H1 (cell line): ENCODE results near the gene FZD8. TPM values are rescaled to one million over a fixed set of nuclear protein-coding genes. Genes with fewer than 3 reads are reported as not detected.
A peak's percentile ranks its signal among the peaks of the same experiment; 100 is the strongest.

ENCODE experiments used
- CTCF ChIA-PET: fragments of 300-600 bp; sonication (Branson Sonifier 250); formaldehyde crosslinking; loops from one replicate; lab custom pipeline; 2021; ENCODE audit not compliant: partially characterized antibody; lab: Charles Lee
- POLR2A ChIA-PET: fragments of 300-600 bp; sonication (Branson Sonifier 250); formaldehyde crosslinking; loops from one replicate; lab custom pipeline; 2021; ENCODE audit warnings: inconsistent platforms; ENCODE audit not compliant: partially characterized antibody; lab: Charles Lee
- DNase-seq, 2 experiments: peaks; one replicate each; pipeline versions ENCODE4 v3.0.0 to v3.0.0-alpha.2; 2010 to 2022; ENCODE audit warnings: low spot score in 2 of 2, low read depth in 1 of 2, mixed read lengths in 1 of 2
- FAIRE-seq: peaks from 2 replicates; lab custom pipeline; 2011; peaks lifted over from hg19 to GRCh38; lab: Jason Lieb, UNC
- H2AFZ ChIP-seq: 2 replicates; pipeline ENCODE4 v1.8.1; 2012; ENCODE audit warnings: low read length, inconsistent platforms
- H2AK5ac ChIP-seq: 2 replicates; pipeline ENCODE4 v1.6.1; 2013; ENCODE audit warnings: low read depth, low read length
- H2BK120ac ChIP-seq: replicated peaks from 2 replicates; pipeline ENCODE3; 2013; ENCODE audit warnings: low read depth, low read length, inconsistent platforms
- H2BK12ac ChIP-seq: 2 replicates; pipeline ENCODE4 v1.6.1; 2013; ENCODE audit warnings: low read depth, low read length
- H2BK15ac ChIP-seq: 2 replicates; pipeline ENCODE4 v1.6.1; 2013; ENCODE audit warnings: low read length
- H2BK20ac ChIP-seq: 2 replicates; pipeline ENCODE4 v1.6.1; 2013; ENCODE audit warnings: low read length
- H2BK5ac ChIP-seq: 2 replicates; pipeline ENCODE4 v1.6.1; 2013; ENCODE audit warnings: low read depth, low read length
- H3K14ac ChIP-seq: 2 replicates; pipeline ENCODE4 v1.6.1; 2013; ENCODE audit warnings: inconsistent platforms; ENCODE audit not compliant: insufficient read length
- H3K18ac ChIP-seq: 2 replicates; pipeline ENCODE4 v1.6.1; 2013; ENCODE audit warnings: low read length; ENCODE audit errors: extremely low read depth
- H3K23ac ChIP-seq: 2 replicates; pipeline ENCODE4 v1.6.1; 2013; ENCODE audit warnings: inconsistent platforms; ENCODE audit not compliant: insufficient read length
- H3K23me2 ChIP-seq: 2 replicates; pipeline ENCODE4 v1.6.1; 2013; ENCODE audit warnings: low read depth, low read length
- H3K27ac ChIP-seq: 2 replicates; pipeline ENCODE4 v1.6.1; 2011; ENCODE audit warnings: low read depth, low read length, inconsistent platforms
- H3K27me3 ChIP-seq, 4 experiments: replicated peaks in 1 of 4; 1 replicate in 1 of 4; 2 replicates in 3 of 4; pipeline versions ENCODE4 v1.6.1 to v1.8.1; 2011 to 2013; ENCODE audit warnings: low read length in 3 of 4, mild to moderate bottlenecking in 3 of 4, inconsistent platforms in 2 of 4, mixed read lengths in 2 of 4, moderate library complexity in 1 of 4; ENCODE audit not compliant: control insufficient read depth in 3 of 4, insufficient read depth in 3 of 4; ENCODE audit errors: extremely low read depth in 1 of 4
- H3K36me3 ChIP-seq, 4 experiments: 2 replicates each; pipeline versions ENCODE4 v1.6.1 to v1.8.1; 2011 to 2013; ENCODE audit warnings: mild to moderate bottlenecking in 4 of 4, low read length in 3 of 4, moderate library complexity in 2 of 4, control low read depth in 1 of 4, inconsistent platforms in 1 of 4; ENCODE audit not compliant: insufficient read depth in 4 of 4, control insufficient read depth in 2 of 4
- H3K4ac ChIP-seq: replicated peaks from 2 replicates; pipeline ENCODE3; 2013; ENCODE audit warnings: low read length, low read depth, mixed read lengths, inconsistent platforms; ENCODE audit not compliant: insufficient read length
- H3K4me1 ChIP-seq, 4 experiments: replicated peaks in 1 of 4; 1 replicate in 1 of 4; 2 replicates in 3 of 4; pipeline versions ENCODE4 v1.6.1 to v1.8.1; 2011 to 2013; ENCODE audit warnings: low read length in 3 of 4, inconsistent platforms in 2 of 4, mixed read lengths in 1 of 4; ENCODE audit not compliant: insufficient read depth in 4 of 4, control insufficient read depth in 3 of 4
- H3K4me2 ChIP-seq, 2 experiments: 2 replicates each; pipeline versions ENCODE4 v1.6.1 to v1.8.1; 2011 to 2013; ENCODE audit warnings: low read depth in 2 of 2, low read length in 2 of 2, control low read depth in 1 of 2, inconsistent platforms in 1 of 2, mild to moderate bottlenecking in 1 of 2; ENCODE audit not compliant: insufficient read depth in 1 of 2
- H3K4me3 ChIP-seq, 4 experiments: fragments of 200-600, 300-600 bp in 1 of 4; sonication (generic), shearing (Covaris generic), sonication (Bioruptor Twin) in 1 of 4; 2 replicates each; pipeline versions ENCODE4 v1.5.1 to v1.8.1; 2011 to 2016; ENCODE audit warnings: low read length in 4 of 4, low read depth in 3 of 4, control low read depth in 2 of 4, inconsistent platforms in 2 of 4, mild to moderate bottlenecking in 2 of 4, mixed read lengths in 1 of 4, moderate library complexity in 1 of 4; ENCODE audit not compliant: insufficient read depth in 2 of 4; ENCODE audit errors: extremely low read depth in 1 of 4
- H3K56ac ChIP-seq: replicated peaks from 2 replicates; pipeline ENCODE3; 2013; ENCODE audit warnings: low read depth, mild to moderate bottlenecking, mixed read lengths, low read length, inconsistent platforms; ENCODE audit not compliant: insufficient read length
- H3K79me1 ChIP-seq: 2 replicates; pipeline ENCODE4 v1.6.1; 2013; ENCODE audit warnings: low read depth, low read length, control low read depth
- H3K79me2 ChIP-seq, 2 experiments: 2 replicates each; pipeline versions ENCODE4 v1.6.1 to v1.8.1; 2012 to 2013; ENCODE audit warnings: low read length in 2 of 2, mild to moderate bottlenecking in 2 of 2, inconsistent platforms in 1 of 2; ENCODE audit not compliant: insufficient read depth in 2 of 2, control insufficient read depth in 1 of 2
- H3K9ac ChIP-seq, 4 experiments: replicated peaks in 1 of 4; 1 replicate in 1 of 4; 2 replicates in 3 of 4; pipeline versions ENCODE4 v1.6.1 to v1.8.1; 2011 to 2013; ENCODE audit warnings: low read depth in 3 of 4, low read length in 3 of 4, control low read depth in 2 of 4, mild to moderate bottlenecking in 2 of 4, moderate library complexity in 2 of 4, inconsistent platforms in 1 of 4; ENCODE audit errors: extremely low read depth in 1 of 4
- H3K9me3 ChIP-seq, 2 experiments: 2 replicates each; pipeline versions ENCODE4 v1.6.1 to v1.8.1; 2012 to 2013; ENCODE audit warnings: mild to moderate bottlenecking in 2 of 2, moderate library complexity in 2 of 2, control low read depth in 1 of 2, inconsistent platforms in 1 of 2, low read depth in 1 of 2, low read length in 1 of 2, mixed read lengths in 1 of 2; ENCODE audit not compliant: insufficient read depth in 2 of 2
- H4K20me1 ChIP-seq, 2 experiments: replicated peaks in 1 of 2; 2 replicates each; pipeline versions ENCODE3 to v1.8.1; 2011 to 2013; ENCODE audit warnings: inconsistent platforms in 2 of 2, low read length in 2 of 2, mild to moderate bottlenecking in 1 of 2; ENCODE audit not compliant: insufficient read depth in 2 of 2, control insufficient read depth in 1 of 2
- H4K5ac ChIP-seq: 2 replicates; pipeline ENCODE4 v1.6.1; 2013; ENCODE audit warnings: low read length, low read depth, mixed read lengths, inconsistent platforms; ENCODE audit not compliant: insufficient read length
- H4K8ac ChIP-seq: 2 replicates; pipeline ENCODE4 v1.8.0; 2013; ENCODE audit warnings: mild to moderate bottlenecking, moderate library complexity, low read length, inconsistent platforms; ENCODE audit not compliant: insufficient read depth; ENCODE audit errors: extremely low read depth
- H4K91ac ChIP-seq: replicated peaks from 2 replicates; pipeline ENCODE3; 2013; ENCODE audit warnings: low read length, mixed read lengths, inconsistent platforms; ENCODE audit not compliant: insufficient read length
- CBX8 ChIP-seq: fragments of 300-800, 300-1000 bp; sonication (generic); IDR thresholded peaks from 2 replicates; pipeline ENCODE4 v1.7.1; 2016; ENCODE audit warnings: low read depth, low read length, borderline replicate concordance
- CEBPB ChIP-seq: IDR thresholded peaks from 2 replicates; pipeline ENCODE4 v1.6.1; 2012; ENCODE audit warnings: low read depth, low read length
- CHD2 ChIP-seq: IDR thresholded peaks from 2 replicates; pipeline ENCODE4 v1.6.1; 2012; ENCODE audit warnings: low read length, improper control_type of control experiment
- MAFK ChIP-seq: IDR thresholded peaks from 2 replicates; pipeline ENCODE4 v1.6.1; 2012; ENCODE audit warnings: low read depth, mild to moderate bottlenecking, improper control_type of control experiment, low read length
- POLR2A ChIP-seq, 2 experiments: IDR thresholded peaks; 1 replicate in 1 of 2; 2 replicates in 1 of 2; pipeline ENCODE4 v1.6.1; 2011; ENCODE audit warnings: low read depth in 2 of 2, low read length in 2 of 2, mild to moderate bottlenecking in 2 of 2; ENCODE audit errors: control extremely low read depth in 1 of 2
- RAD21 ChIP-seq, 2 experiments: IDR thresholded peaks in 1 of 2; conservative IDR thresholded peaks in 1 of 2; 2 replicates each; pipeline ENCODE4 v1.6.1; 2011; ENCODE audit warnings: low read depth in 2 of 2, low read length in 2 of 2, improper control_type of control experiment in 1 of 2, inconsistent platforms in 1 of 2, mild to moderate bottlenecking in 1 of 2, moderate library complexity in 1 of 2
- WGBS, 2 experiments: shearing (Covaris generic) in 1 of 2; methylation state at CpG; one replicate each; pipeline versions ENCODE4 v1.1.6 to v1.1.7; 2013 to 2015; ENCODE audit warnings: low lambda C conversion rate in 2 of 2, mixed read lengths in 2 of 2, inconsistent platforms in 1 of 2, low coverage in 1 of 2, missing lambda C conversion rate in 1 of 2; ENCODE audit not compliant: insufficient replicate concordance in 2 of 2, insufficient coverage in 1 of 2, insufficient read length in 1 of 2; ENCODE audit errors: extremely low coverage in 1 of 2, missing lambda C conversion rate in 1 of 2; 5-methylcytosine and 5-hydroxymethylcytosine counted together
- polyA plus RNA-seq, 7 experiments: library from polyadenylated mRNA; depleted of rRNA in 3 of 7; stranded (reverse) in 5 of 7; unstranded in 2 of 7; fragments of >200 nt in 5 of 7; fragments of 200-250 nt in 2 of 7; gene quantifications; 1 replicate in 5 of 7; 2 replicates in 1 of 7; 4 replicates in 1 of 7; pipeline versions ENCODE4 v1.2.1 to v1.2.3, GENCODE V29; 2011 to 2013; ENCODE audit warnings: missing spikeins in 2 of 7, mixed read lengths in 2 of 7
- total RNA-seq: library from RNA; stranded (reverse); fragmentation: NEBNext Ultra II Directional; extraction: Animal tissue kit (Norgen Biotek cat#: 25700); gene quantifications from 2 replicates; pipeline ENCODE4 v1.2.1, GENCODE V29; 2021

The FZD8 gene
- total and polyA plus RNA-seq, 2 of the 8 experiments (the other 6 are each of a cell fraction or from before 2014, with no cell fraction given), result 4.8 to 7.1 TPM

DNA sequence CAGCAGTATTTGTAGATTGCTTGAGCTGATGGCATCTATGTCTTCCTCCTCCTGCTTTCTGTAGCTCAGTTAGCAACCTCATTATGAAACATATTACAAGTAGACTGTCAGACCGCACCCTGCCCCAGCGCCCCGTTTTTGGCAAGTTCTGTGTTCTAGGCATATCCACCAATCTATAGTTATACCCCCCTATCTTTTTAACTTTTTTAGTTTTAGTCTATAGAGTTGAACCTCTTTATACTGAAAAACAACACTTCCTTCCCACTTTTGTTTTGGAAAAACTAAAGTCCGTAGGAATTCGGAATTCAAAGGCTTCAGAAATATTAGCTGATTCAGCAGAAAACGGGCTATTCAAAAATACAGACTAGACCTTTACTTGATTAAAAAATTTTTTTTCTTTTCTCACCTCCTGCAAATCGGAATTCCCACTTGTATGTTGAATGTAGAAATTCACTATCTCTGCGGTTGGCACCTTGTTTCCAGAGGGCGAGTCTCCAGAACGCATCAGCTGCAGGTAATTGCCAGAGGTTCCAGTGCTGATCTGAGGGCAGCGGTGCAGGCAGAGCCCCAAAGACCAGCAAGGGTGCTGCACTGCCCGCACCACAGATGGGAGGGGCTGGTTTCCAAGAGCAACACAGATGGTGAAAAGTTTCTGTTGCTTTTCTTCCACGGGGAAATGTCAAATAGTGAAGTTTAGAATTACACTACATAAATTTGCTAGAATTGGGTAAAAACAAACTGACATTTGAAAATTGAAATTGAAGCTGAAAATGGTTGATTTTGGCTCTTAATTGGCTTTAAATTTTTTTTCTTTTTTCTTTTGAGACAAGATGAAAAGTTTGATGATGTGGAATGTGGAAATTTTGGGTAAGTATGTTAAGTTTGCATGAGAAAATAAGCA, 2.2 kb upstream of the FZD8 start:
- no peak overlapping the region for H2BK20ac ChIP-seq
- POLR2A ChIA-PET, result interaction anchor here (0.6 to 1.4 kb wide), 3 partner anchors 52 to 456 kb away, joined by 3 to 4 read pairs (median 4); no protein-coding TSS in a partner anchor
- H3K27ac ChIP-seq, result no peak overlapping the region
- no peak overlapping the region for H3K18ac ChIP-seq
- peaks cover 0 to 11% (median 7%) of the 10 kb centered on the region in 4 experiments; a peak in 6 of 7 replicates for H3K4me1 ChIP-seq
- H4K5ac ChIP-seq, result no peak overlapping the region
- H3K79me1 ChIP-seq, result no peaks in the 10 kb centered on the region
- H3K23me2 ChIP-seq, result peaks cover 30% of the 10 kb centered on the region
- no peaks in the 10 kb centered on the region for H3K36me3 ChIP-seq
- H3K27me3 ChIP-seq, result peaks cover 3 to 13% (median 6%) of the 10 kb centered on the region in 4 experiments
- H3K9me3 ChIP-seq, result no peaks in the 10 kb centered on the region; a peak in 2 of 4 replicates
- H3K9ac ChIP-seq, result no peak overlapping the region; a peak in 1 of 7 replicates
- no peak overlapping the region for H3K23ac ChIP-seq
- TF ChIP-seq CHD2 (no peak), POLR2A (IDR thresholded peaks at IDR 0.05; ENCODE audit: control extremely low read depth in 1 of 2, low read depth in 2 of 2, low read length in 2 of 2) (no peak), MAFK (peak; percentile 99), CEBPB (no peak), RAD21 (IDR thresholded peaks at IDR 0.05 in 1 of 2, conservative IDR thresholded peaks at IDR 0.05 in 1 of 2; ENCODE audit: low read depth in 2 of 2, low read length in 2 of 2) (0 out of 4 replicates have a peak, but pooled peaks of 1 of the 2 experiments have one; percentile 8), CBX8 (no peak)
- DNase-seq, result no peak
- no peak overlapping the region for H2AK5ac ChIP-seq
- H4K91ac ChIP-seq, result no peak overlapping the region
- H4K8ac ChIP-seq, result no peak overlapping the region
- H3K4ac ChIP-seq, result no peak overlapping the region
- H2BK5ac ChIP-seq, result no peak overlapping the region
- H3K79me2 ChIP-seq, result peaks cover 0 to 3% of the 10 kb centered on the region in 2 experiments; a peak in 1 of 4 replicates
- CTCF ChIA-PET, result interaction anchor here (0.7 to 1.8 kb wide), 5 partner anchors 9 to 789 kb away, joined by 3 to 13 read pairs (median 4); no protein-coding TSS in a partner anchor
- 0 out of 2 replicates have a peak overlapping the region, but pooled peaks have one; percentile 27 for H2BK12ac ChIP-seq
- peak overlapping the region; percentile 63 to 82 (median 67) for H3K4me3 ChIP-seq
- H3K14ac ChIP-seq, result no peak overlapping the region
- no peak overlapping the region for H3K56ac ChIP-seq
- no peak overlapping the region for H2BK15ac ChIP-seq
- 9% methylated on average over 13 of the region's 13 CpGs; no CpG with 5 or more reads in 1 of the 2 experiments for WGBS, 2 experiments
- H2AFZ ChIP-seq, result 0 out of 2 replicates have a peak overlapping the region, but pooled peaks have one; percentile 9
- H2BK120ac ChIP-seq, result no peak overlapping the region
- H3K4me2 ChIP-seq, result peak overlapping the region; percentile 58 to 99
- FAIRE-seq, result peak; percentile 52
- peaks cover 3 to 6% of the 10 kb centered on the region in 2 experiments for H4K20me1 ChIP-seq
